Panc1 (cell line): Measurements from ENCODE around the gene ASXL1. TPM values are rescaled to one million over a fixed set of nuclear protein-coding genes. Genes with fewer than 3 reads are reported as not detected.

Source experiments
- ATAC-seq: fragments of 200-7000 bp; cut with Tn5 transposase; 2 replicates; pipeline ENCODE4 v1.9.1; 2020; ENCODE audit warnings: mild to moderate bottlenecking, moderate library complexity
- BruUV-seq: library from RNA; stranded (reverse); fragments of 400-500 nt; replicated peaks from 2 replicates; lab custom pipeline; 2021; lab: Mats Ljungman, UMichigan
- CTCF ChIA-PET: fragments of 300-600 bp; sonication (Branson Sonifier 250); formaldehyde crosslinking; loops from one replicate; lab custom pipeline; 2022; ENCODE audit warnings: antibody characterized with exemption; lab: Charles Lee
- POLR2A ChIA-PET: fragments of 300-600 bp; sonication (Branson Sonifier 250); formaldehyde crosslinking; loops from one replicate; lab custom pipeline; 2022; ENCODE audit warnings: antibody characterized with exemption; lab: Charles Lee
- DNase-seq: peaks from one replicate; pipeline ENCODE4 v3.0.0-alpha.2; 2010; ENCODE audit warnings: low read depth, low spot score
- H3K27ac ChIP-seq: 2 replicates; pipeline ENCODE4 v1.5.1; 2011; ENCODE audit warnings: mild to moderate bottlenecking, low read length, inconsistent platforms
- H3K27me3 ChIP-seq: fragments of 200-500 bp; sonication (Bioruptor generic); 2 replicates; pipeline ENCODE4 v1.6.0; 2014; ENCODE audit warnings: low read length, inconsistent platforms; ENCODE audit not compliant: control insufficient read depth, insufficient read depth
- H3K36me3 ChIP-seq: fragments of 200-500 bp; sonication (Bioruptor generic); 2 replicates; pipeline ENCODE4 v1.5.1; 2014; ENCODE audit warnings: inconsistent platforms, mild to moderate bottlenecking, low read length, moderate library complexity; ENCODE audit not compliant: control insufficient read depth, insufficient read depth
- H3K4me1 ChIP-seq: 2 replicates; pipeline ENCODE4 v1.5.1; 2011; ENCODE audit warnings: inconsistent platforms, mild to moderate bottlenecking, low read length, moderate library complexity; ENCODE audit not compliant: control insufficient read depth, insufficient read depth
- H3K4me3 ChIP-seq, 2 experiments: 2 replicates each; pipeline ENCODE4 v1.5.1; 2011 to 2012; ENCODE audit warnings: low read depth in 2 of 2, low read length in 2 of 2, mild to moderate bottlenecking in 2 of 2, inconsistent platforms in 1 of 2, moderate library complexity in 1 of 2
- H3K9me3 ChIP-seq: fragments of 200-500 bp; sonication (Bioruptor generic); 2 replicates; pipeline ENCODE4 v1.5.1; 2014; ENCODE audit warnings: low read depth, mild to moderate bottlenecking, inconsistent platforms, low read length, moderate library complexity; ENCODE audit not compliant: control insufficient read depth, insufficient read depth
- POLR2AphosphoS5 ChIP-seq: IDR thresholded peaks from 2 replicates; pipeline ENCODE4 v1.6.1; 2012; ENCODE audit warnings: mild to moderate bottlenecking, low read depth, low read length, moderate library complexity
- SIN3A ChIP-seq: IDR thresholded peaks from 2 replicates; pipeline ENCODE4 v1.6.1; 2012; ENCODE audit warnings: low read depth, mild to moderate bottlenecking, low read length, moderate library complexity, borderline replicate concordance; ENCODE audit not compliant: insufficient read depth
- TCF7L2 ChIP-seq: IDR thresholded peaks from 2 replicates; pipeline ENCODE4 v1.6.1; 2011; ENCODE audit warnings: mild to moderate bottlenecking, low read depth, low read length, inconsistent platforms
- in situ Hi-C: cut with HindIII; loops from 2 replicates; pipeline ENCODE4 v1.10.0; 2016; ENCODE audit warnings: low sequenced_read_pairs, low pct_unique_long_range_greater_than_20kb
- intact Hi-C: fragments of 100-400 bp; cut with micrococcal nuclease; formaldehyde crosslinking; loops from one replicate; pipeline ENCODE4 v1.10.0; 2022; ENCODE audit not compliant: unreplicated experiment
- total RNA-seq: library from RNA; stranded (reverse); gene quantifications from one replicate; pipeline ENCODE4 v1.2.1, GENCODE V29; 2021; ENCODE audit not compliant: unreplicated experiment
- TF ChIP-seq, protein P1 (sequence below): fragments of 450-650 bp; IDR thresholded peaks from 2 replicates; pipeline ENCODE4 v1.5.1; 2017; ENCODE audit warnings: mild to moderate bottlenecking
- TF ChIP-seq, protein P2 (sequence below), 2 experiments: IDR thresholded peaks; 2 replicates each; pipeline ENCODE4 v1.6.1; 2011 to 2012; ENCODE audit warnings: low read depth in 2 of 2, control low read depth in 1 of 2, low read length in 1 of 2, mild to moderate bottlenecking in 1 of 2, moderate library complexity in 1 of 2; ENCODE audit not compliant: insufficient read depth in 1 of 2

ASXL1 gene
- total RNA-seq, 1 experiment from 2014 or later: 205 TPM

DNA sequence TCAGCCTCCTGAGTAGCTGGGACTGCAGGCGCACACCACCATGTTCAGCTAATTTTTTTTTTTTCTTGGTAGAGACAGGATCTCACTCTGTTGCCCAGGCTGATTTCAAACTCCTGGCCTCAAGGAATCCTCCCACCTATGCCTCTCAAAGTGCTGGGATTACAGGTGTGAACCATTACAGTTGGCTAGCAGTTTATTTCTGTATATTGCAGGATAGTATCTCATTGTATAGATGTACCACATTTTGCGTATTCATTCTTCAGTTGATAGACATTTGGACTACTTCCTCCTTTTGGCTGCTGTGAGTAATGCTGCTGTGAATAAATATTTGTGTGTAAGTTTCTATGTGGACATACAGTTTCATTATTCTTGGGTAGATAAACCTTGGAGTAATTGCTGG, 32.9 kb downstream of the ASXL1 start:
- BruUV-seq: no TSS peak
- ChIA-PET POLR2A (no interaction called here), CTCF (no interaction called here)

DNA sequence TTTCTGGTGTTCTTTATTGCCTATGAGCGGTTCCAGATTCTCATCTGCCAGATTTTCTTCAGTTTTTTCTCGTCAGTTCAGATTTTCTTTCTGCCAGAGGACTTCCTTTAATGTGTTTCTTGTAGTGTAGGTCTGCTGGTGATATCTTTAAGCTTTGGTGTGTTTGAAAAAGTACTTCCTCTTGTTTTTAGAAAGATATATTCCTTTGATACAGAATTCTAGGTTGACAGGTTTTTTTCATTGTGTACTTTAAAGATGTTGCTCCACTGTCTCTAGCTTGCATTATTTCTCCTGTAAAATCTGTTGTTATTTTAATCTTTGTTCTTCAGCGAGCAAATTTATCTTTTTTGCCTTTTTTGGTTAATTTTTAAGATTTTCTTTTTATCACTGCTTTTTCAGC, 36.9 kb downstream of the ASXL1 start:
- DNase-seq (no peak), ATAC-seq (no peak)
- no peaks in the 10 kb centered on the region for H3K27me3 ChIP-seq
- no peak overlapping the region for H3K27ac ChIP-seq
- POLR2A ChIA-PET: no interaction called here
- in situ Hi-C loops (no loop called here), intact Hi-C loops (no loop called here)
- H3K9me3 ChIP-seq: no peaks in the 10 kb centered on the region
- H3K4me3 ChIP-seq: no peak overlapping the region
- TF ChIP-seq SIN3A (no peak), POLR2AphosphoS5 (no peak), TCF7L2 (no peak)
- TF ChIP-seq, protein P1, sequence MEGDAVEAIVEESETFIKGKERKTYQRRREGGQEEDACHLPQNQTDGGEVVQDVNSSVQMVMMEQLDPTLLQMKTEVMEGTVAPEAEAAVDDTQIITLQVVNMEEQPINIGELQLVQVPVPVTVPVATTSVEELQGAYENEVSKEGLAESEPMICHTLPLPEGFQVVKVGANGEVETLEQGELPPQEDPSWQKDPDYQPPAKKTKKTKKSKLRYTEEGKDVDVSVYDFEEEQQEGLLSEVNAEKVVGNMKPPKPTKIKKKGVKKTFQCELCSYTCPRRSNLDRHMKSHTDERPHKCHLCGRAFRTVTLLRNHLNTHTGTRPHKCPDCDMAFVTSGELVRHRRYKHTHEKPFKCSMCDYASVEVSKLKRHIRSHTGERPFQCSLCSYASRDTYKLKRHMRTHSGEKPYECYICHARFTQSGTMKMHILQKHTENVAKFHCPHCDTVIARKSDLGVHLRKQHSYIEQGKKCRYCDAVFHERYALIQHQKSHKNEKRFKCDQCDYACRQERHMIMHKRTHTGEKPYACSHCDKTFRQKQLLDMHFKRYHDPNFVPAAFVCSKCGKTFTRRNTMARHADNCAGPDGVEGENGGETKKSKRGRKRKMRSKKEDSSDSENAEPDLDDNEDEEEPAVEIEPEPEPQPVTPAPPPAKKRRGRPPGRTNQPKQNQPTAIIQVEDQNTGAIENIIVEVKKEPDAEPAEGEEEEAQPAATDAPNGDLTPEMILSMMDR: no peak
- TF ChIP-seq, protein P2, sequence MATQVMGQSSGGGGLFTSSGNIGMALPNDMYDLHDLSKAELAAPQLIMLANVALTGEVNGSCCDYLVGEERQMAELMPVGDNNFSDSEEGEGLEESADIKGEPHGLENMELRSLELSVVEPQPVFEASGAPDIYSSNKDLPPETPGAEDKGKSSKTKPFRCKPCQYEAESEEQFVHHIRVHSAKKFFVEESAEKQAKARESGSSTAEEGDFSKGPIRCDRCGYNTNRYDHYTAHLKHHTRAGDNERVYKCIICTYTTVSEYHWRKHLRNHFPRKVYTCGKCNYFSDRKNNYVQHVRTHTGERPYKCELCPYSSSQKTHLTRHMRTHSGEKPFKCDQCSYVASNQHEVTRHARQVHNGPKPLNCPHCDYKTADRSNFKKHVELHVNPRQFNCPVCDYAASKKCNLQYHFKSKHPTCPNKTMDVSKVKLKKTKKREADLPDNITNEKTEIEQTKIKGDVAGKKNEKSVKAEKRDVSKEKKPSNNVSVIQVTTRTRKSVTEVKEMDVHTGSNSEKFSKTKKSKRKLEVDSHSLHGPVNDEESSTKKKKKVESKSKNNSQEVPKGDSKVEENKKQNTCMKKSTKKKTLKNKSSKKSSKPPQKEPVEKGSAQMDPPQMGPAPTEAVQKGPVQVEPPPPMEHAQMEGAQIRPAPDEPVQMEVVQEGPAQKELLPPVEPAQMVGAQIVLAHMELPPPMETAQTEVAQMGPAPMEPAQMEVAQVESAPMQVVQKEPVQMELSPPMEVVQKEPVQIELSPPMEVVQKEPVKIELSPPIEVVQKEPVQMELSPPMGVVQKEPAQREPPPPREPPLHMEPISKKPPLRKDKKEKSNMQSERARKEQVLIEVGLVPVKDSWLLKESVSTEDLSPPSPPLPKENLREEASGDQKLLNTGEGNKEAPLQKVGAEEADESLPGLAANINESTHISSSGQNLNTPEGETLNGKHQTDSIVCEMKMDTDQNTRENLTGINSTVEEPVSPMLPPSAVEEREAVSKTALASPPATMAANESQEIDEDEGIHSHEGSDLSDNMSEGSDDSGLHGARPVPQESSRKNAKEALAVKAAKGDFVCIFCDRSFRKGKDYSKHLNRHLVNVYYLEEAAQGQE (IDR thresholded peaks at IDR 0.05; ENCODE audit: insufficient read depth in 1 of 2, low read depth in 2 of 2, low read length in 1 of 2): no peak
- H3K4me1 ChIP-seq: no peaks in the 10 kb centered on the region
- CTCF ChIA-PET: no interaction called here
- no TSS peak for BruUV-seq
- no peaks in the 10 kb centered on the region for H3K36me3 ChIP-seq

More for the DNA sequence above, 32.9 kb downstream of the ASXL1 start:
- in situ Hi-C loops: no loop called here
- H3K4me3 ChIP-seq: no peak overlapping the region
- DNase-seq (no peak), ATAC-seq (no peak)
- H3K4me1 ChIP-seq: peaks cover 1% of the 10 kb centered on the region
- TF ChIP-seq TCF7L2 (no peak), SIN3A (no peak), POLR2AphosphoS5 (no peak)
- TF ChIP-seq, protein P1: no peak
- TF ChIP-seq, protein P2 (IDR thresholded peaks at IDR 0.05; ENCODE audit: insufficient read depth in 1 of 2, low read depth in 2 of 2, low read length in 1 of 2): no peak
- no peaks in the 10 kb centered on the region; the same call in 1 of the 2 replicates for H3K36me3 ChIP-seq
- no peak overlapping the region for H3K27ac ChIP-seq
- no peaks in the 10 kb centered on the region for H3K27me3 ChIP-seq
- no peaks in the 10 kb centered on the region for H3K9me3 ChIP-seq
- intact Hi-C loops: no loop called here
